NCI-H128 (cell line): ENCODE measurements around the gene VRK3.
A peak's percentile ranks its signal among the peaks of the same experiment; 100 is the strongest.
"Not testable (repeated sequence)": the region's sequence is repeated elsewhere in the genome, so short reads cannot be mapped to it uniquely, and the experiment has no call there.

Experiments used
- DNase-seq: peaks from one replicate; lab custom pipeline; 2025; ENCODE audit not compliant: unreplicated experiment; lab: John Stamatoyannopoulos, UW

VRK3 gene

DNA sequence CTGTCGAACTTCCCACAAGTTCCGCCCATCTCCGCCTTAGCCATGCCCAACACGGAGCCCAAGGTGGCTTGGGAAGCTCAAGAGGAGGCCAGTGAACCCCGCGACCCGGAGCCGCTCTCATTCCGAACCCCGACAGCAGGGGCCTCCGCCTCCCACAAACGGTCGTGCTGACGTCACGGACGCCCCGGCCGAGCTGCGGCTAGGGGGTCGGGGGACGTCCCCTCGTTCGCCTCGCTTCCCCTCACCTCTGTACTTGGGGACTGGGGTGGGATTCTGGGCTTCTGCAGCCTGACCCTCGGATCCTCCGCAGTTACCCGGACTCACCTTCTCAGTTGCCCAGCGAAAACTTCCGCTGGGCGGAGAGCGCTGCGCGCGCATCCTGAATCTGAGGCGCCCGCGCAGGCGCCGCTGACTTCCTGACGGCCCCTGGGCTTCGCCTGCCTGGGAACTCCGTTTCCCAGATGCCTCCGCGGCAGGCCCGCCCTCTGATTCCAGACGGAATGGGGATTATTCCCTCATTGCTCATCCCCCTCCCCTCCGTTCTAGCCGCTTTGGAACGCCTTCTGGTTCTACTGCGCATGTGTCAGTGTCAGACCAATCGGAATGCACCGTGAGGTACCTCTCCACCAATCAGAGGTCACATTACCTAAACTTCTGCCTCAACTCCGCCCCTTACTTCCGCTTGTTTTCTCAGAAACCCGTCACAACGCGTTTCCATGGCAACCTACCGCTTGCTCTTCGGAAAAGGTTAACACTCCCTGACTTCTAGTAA is at the start of gene VRK3:
TSS of gene VRK3 (minus strand) at position 351 of the 772 bp plus-strand sequence. CDS start 9,210 bp downstream, outside the sequence.
- DNase-seq: peak; percentile 99

DNA sequence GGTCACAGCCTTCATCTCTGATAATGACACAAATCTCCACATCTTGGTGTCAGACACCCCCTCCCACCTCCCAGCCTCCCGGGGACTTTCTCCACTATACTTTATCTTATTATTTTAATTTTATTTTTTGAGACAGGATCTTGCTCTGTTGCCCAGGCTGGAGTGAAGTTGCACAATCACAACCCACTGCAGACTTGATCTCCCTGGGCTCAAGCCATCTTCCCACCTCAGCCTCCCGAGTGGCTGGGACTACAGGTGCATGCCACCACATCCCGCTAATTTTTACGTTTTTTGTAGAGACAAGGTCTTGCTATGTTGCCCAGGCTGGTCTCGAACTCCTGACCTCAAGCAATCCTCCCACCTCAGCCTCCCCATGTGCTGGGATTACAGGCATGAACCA is 43.2 kb upstream of the VRK3 start:
- not testable (repeated sequence) for DNase-seq

DNA sequence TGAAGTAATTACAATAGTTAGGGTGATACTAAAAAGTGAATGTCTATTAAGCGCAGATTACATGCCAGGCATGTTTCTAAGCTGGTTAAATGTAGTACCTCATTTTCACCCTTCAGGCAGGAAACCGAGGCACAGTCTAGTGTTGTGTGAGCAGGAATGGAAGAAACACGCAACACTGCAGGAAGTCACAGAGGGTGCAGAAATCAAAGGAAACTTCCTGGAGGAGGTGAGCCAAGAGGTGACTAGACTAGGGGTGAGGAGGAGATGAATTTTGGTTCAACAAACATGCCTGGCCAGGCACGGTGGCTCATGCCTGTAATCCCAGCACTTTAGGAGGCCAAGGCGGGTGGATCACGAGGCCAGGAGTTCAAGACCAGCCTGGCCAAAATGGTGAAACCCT is 42.4 kb upstream of the VRK3 start:
- DNase-seq: no peak

DNA sequence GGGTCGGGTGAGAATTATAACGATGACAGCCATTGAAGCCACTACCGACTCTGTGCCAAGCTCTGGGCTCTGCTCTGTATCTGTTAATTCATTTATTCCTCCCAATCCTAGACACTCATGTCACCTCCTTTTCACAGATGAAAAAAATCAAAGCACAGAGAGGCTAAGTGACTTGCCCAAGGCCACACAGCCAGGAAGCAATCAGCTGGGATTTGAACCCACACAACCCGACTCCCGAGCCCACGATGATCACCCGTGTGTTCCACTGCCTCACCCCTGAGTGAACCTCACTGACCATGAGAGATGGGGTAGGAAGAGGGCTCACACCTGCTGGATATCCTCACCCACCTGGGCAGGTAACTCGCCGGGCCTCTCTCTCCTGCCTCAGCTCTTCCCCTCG is 40.8 kb upstream of the VRK3 start:
- DNase-seq: no peak

- DNase-seq: no peak
Measured at GRCh38 chr19:50061650-50062049, 36.5 kb upstream of the VRK3 start.

DNA sequence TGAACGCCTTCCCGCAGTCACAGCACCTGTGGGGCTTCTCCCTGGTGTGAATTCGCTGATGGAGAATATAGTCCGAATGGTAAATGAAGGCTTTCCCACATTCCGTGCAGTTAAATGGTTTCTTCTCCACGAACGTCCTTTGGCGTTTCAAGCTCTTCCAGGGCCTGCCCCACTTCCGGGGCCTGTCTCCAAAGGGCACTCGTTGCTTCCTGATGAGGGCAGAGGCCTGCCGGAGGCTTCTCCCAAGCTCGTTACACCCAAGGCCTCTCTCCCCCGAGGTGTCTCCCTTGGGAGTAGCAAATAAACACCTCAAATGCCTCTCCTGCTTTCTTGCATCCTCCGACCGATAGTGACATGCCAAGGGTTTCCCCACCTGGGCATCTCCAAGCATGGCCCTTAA is 34.9 kb upstream of the VRK3 start:
- no peak for DNase-seq

DNA sequence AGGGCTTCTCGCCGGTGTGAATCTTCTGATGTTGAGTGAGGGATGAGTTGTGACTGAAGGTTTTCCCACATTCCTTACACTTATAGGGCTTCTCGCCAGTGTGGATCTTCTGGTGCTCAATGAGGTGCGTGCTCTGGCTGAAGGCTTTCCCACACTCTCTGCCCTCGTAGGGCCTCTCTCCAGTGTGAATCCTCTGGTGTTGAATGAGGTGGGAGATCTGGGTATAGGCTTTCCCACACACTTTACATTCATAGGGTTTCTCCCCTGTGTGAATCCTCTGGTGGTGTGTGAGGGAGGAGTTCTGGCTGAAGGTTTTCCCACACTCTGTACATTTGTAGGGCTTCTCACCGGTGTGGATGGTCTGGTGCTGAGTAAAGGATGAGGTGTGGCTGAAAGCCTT is 33.9 kb upstream of the VRK3 start:
- DNase-seq: no peak

- DNase-seq: no peak
Measured at GRCh38 chr19:50058425-50058824, 33.3 kb upstream of the VRK3 start.

GRCh38 chr19:50053119-50053518 is 27.9 kb upstream of the VRK3 start:
- DNase-seq: no peak

- no peak for DNase-seq
Measured at GRCh38 chr19:50051964-50052363, 26.8 kb upstream of the VRK3 start.

- not testable (repeated sequence) for DNase-seq
Measured at GRCh38 chr19:50051228-50051895, 26.2 kb upstream of the VRK3 start.

DNA sequence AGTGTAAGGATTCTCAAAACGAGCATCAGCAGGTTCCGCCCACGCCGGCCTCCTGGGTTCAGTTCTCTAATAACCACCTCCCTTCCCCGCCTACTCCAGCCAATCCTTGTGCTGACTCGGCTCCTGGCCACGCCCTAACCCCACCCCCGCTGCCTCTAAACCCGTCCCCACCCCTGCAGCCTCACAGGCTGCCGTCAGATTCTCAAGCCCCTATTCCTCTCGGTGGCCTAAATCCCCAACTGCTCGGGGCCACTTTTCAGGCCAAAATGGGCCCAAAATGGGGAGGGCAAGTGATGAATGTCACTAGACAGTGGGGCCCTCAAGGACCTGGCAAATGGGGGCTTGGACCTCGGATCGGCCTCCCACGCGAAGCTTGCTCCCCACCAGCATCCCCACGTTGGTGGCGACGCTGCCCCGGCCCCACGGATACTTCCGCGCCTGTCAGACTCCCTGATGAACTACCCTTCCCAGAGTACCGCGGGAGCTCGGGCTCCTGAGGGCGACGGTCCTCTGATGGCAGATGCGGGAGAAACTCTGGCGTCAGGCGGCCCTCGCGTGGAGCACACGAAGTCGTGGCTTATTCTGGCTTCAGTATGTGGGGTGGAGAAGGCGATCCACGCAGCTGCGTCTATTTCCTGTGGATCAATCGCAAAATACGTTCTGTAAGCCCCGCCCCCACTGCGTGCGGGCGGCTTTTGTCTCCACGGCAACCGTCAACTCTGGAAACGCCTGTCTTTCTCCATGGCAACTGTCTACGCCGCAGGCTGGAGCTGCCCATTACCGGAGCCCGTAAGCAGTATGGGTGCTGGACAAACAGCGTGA is 25.4 kb upstream of the VRK3 start:
- DNase-seq: peak; percentile 40

DNA sequence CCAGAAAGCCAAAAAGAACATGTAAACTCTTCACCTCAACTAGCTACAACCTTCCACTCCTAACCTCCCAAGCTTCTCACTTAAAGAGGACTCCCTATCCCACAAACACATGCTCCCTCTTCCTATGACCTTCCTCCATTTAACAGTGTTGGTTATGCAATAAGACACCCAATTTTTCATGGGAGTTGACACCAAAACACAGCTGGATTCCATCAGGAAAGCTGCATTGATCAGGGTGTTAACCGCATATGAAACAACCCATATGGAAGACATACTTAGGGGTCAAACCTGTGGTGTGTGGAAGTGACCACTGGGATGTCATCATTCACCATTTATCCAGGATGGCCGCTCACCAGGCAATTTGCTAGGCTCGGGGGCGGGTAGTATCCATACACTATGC is 22.5 kb upstream of the VRK3 start:
- no peak for DNase-seq

DNA sequence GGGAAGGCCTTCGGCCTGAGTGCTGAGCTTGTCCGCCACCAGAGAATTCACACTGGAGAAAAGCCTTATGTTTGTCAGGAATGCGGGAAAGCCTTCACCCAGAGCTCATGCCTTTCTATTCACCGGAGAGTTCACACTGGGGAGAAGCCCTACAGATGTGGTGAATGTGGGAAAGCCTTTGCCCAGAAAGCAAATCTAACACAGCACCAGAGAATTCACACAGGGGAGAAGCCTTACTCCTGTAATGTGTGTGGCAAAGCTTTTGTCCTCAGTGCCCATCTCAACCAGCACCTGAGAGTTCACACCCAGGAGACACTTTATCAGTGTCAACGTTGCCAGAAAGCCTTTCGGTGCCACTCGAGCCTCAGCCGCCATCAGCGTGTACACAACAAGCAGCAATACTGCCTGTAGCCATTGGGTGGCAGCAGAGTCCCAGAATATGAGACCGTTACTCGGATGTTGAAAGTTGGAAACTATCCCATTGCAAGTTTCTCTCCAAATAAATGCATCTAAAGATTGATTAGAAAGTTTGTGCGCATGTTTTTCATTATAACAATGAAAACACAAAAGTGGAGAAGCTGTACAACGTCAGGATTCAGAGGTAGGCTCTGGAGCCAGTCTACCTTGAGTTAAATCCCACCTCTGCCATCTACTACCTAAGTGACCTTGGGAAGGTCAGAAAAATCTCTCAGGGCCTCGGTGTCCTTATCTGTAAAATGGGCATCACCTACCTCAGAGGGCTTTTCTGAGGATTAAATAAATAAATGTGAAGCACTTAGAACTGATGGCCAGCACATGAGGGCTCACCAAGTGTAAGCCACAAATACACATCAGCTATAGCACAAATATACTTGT is 21.7 kb upstream of the VRK3 start:
- DNase-seq: no peak

- no peak for DNase-seq
Measured at GRCh38 chr19:50044922-50045321, 19.8 kb upstream of the VRK3 start.

DNA sequence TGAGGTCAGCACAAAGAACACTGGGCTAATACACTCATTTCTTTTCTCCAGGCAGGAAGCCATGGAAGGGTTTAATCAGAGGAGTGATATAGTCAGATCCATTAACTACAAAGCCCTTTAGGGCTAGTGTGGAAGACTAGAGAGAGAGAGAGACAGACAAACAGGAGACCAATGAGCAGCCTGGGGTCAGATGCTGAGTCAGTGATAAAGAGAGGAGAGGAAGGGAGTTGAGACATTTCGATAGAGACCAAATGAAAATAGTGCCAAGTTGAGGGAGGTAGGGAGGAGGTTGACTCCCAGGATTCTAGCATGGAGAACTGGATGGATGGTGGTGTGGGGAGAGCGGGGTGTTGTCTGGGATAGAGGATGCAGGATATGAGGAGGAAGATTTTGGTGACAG is 18.8 kb upstream of the VRK3 start:
- no peak for DNase-seq

DNA sequence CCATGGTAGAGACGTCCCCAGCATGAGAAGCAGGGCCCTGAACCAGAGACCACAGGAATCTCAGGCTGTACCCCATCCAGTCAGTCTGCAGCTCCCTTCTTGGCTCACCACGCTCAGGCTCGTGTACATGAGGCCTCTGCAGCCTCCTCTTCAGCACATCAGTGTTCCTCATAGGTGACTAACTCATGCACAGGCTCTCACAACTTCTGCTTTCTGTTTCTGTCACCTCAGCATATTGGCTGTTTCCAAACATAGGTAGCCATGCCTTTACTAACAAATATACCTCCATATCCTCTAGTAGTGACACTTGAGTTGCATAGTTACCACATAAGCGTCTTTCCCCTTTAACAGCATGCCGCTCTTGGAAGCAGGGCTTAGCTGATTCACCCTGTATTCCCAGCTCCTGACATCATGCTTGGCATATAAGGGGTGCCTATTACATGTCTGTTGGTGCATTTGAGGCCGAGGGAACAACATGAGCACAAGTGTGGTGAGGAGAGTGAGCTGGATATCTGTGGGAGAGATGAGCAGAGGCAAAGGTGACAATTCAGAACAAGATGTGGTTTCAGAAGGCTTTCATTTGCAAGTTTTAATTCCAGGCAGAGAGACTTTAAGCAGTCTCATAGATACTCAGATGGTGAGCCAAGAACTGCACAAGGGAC is 17.3 kb upstream of the VRK3 start:
- no peak for DNase-seq

DNA sequence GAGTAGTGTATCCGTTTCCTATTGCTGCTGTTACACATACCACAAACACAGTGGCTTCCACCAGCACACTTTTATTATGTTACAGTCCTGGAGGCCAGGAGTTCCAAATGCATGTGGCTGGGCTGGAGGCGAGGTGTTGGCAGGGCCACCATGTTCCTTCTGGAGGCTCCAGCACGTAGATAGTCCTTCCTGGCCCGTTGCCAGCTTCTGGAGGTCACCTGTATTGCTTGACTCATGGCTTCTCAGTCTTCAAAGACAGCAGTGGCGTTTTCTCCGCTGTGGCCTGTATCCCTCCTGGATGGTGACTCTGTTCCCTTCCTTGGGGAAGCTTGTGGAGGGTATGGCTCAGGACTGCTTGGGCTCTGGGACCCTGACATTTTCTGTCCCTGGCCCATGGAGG is 15.8 kb upstream of the VRK3 start:
- DNase-seq: no peak

DNA sequence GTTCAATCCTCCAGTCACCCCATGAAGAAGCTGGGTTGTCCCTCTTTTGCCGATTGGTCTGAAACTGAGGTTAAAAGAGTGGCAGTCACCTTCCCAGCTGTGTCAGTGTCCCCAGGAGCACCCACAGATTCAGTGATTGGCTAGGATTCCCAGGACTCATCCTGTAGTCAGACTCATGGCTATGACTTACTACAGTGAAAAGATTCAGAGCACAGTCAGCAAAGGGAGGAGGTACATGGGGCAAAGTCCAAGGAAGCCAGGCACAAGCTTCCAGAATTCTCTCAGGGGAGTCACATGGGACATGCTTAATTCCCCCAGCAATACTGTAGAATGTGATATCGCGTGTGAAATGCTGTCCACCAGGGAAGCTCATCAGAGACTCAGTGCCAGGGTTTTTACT is 14.8 kb upstream of the VRK3 start:
- no peak for DNase-seq

GRCh38 chr19:50036908-50037307 is 11.7 kb upstream of the VRK3 start:
- DNase-seq: no peak
